DND-41 (cell line): Measurements from ENCODE around the gene PTPRN2.

Experiments
- CTCF ChIP-seq: IDR thresholded peaks from 2 replicates; pipeline ENCODE4 v1.5.1; 2012; ENCODE audit warnings: borderline replicate concordance, low read length, moderate library complexity, mild to moderate bottlenecking; ENCODE audit not compliant: poor library complexity, severe bottlenecking; ENCODE audit errors: extremely low read depth
- EZH2 ChIP-seq: IDR thresholded peaks from 3 replicates; pipeline ENCODE4 v1.6.1; 2012; ENCODE audit warnings: borderline replicate concordance, low read depth, mild to moderate bottlenecking, moderate library complexity, low read length, inconsistent platforms; ENCODE audit not compliant: severe bottlenecking

GRCh38 chr7:158165711-158166110, 421.9 kb downstream of the PTPRN2 start:
- no peak for TF ChIP-seq CTCF
- TF ChIP-seq EZH2: no peak
